Stimulated activated CD4-positive, alpha-beta T cell treated with anti-CD3 and anti-CD28 coated beads, Interleukin-1b, Interleukin-23, amount 100 ng/mL, for 48 hours (primary cell): ENCODE results near the gene CYP4Z1.
"Not testable (repeated sequence)": the region's sequence is repeated elsewhere in the genome, so short reads cannot be mapped to it uniquely, and the experiment has no call there.

Source experiments
- DNase-seq: peaks from one replicate; pipeline ENCODE4 v3.0.0-alpha.2; 2020

Gene CYP4Z1

DNA sequence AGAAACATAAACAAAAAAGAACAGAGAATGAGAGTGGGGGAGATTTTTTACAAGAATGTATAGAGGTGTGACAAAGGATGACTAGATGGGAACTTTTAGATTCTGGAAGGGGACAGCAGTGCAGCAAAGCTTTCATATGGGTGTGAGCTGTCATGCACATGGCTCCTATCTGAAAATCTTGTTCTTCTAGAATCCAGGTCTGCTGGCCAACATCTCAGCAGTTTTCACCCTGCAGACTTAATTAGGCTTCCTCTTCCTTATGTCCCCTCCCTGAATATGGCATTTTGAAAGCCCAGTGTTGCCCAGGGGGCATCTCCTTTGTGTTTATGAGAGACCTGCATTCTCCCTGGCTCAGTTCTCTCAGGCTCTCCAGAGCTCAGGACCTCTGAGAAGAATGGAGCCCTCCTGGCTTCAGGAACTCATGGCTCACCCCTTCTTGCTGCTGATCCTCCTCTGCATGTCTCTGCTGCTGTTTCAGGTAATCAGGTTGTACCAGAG, at the start of gene CYP4Z1:
Gene CYP4Z1, plus strand, starts transcription at position 135 of the 498 bp plus-strand sequence. Its CDS starts 260 bp downstream, at position 395.
- DNase-seq, result no peak

DNA sequence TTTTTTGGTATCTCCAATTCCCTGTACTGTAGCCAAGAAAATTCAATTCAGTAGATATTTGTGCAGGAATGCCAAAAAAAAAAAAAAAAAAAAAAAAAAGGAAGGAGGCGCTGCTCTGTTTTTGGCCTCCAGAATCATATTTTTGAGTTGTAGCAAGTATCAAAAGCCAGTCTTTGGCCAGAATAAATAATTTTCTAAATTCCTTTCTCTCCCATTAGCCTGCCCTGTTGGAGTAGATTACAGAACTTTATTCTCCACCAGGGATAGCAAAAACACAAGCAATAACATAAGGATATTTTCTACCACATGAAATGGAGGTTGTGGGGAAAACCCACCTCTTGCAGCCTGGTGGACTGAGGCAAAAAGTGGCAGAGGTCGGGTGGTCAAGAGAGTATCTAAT, 46.0 kb upstream of the CYP4Z1 start:
- DNase-seq, result no peak

- no peak for DNase-seq
Measured at GRCh38 chr1:47023268-47024140, 43.5 kb upstream of the CYP4Z1 start, which contains the start of gene CYP4X1. TSS of gene CYP4X1 (plus strand) at chr1:47023669. CDS start at chr1:47023818, 149 bp downstream.

DNA sequence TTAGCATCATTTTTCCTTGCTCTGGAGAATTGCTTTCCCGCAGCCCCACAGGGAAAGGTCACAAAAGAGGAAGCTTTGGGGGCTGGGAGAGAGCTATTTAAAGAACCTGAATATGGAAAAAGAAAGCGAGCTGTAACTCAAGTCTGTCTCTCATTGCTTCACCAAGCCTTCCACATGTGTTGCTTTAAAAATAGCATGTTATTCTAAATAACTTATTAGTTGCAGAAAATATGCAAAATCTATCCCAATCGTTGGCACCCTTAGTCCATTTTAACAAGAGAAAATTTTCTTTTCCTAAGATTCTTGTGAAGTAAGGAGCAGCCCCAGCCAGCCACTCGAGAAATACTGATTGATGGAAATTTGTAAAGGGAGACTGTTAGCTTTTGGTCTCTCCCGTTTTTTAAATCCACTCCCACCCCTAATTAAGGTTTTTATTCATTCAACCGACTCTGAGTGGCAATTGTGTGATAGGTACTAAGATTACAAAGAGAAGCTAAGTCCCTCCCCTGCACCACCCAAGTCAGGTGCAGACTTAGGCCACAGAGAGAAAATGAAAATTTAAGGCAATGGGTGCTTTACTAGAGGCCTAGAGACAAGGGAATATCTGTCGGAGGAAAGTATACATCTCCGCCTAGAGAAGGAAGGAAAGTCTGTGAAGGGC, 42.8 kb upstream of the CYP4Z1 start:
- no peak for DNase-seq

DNA sequence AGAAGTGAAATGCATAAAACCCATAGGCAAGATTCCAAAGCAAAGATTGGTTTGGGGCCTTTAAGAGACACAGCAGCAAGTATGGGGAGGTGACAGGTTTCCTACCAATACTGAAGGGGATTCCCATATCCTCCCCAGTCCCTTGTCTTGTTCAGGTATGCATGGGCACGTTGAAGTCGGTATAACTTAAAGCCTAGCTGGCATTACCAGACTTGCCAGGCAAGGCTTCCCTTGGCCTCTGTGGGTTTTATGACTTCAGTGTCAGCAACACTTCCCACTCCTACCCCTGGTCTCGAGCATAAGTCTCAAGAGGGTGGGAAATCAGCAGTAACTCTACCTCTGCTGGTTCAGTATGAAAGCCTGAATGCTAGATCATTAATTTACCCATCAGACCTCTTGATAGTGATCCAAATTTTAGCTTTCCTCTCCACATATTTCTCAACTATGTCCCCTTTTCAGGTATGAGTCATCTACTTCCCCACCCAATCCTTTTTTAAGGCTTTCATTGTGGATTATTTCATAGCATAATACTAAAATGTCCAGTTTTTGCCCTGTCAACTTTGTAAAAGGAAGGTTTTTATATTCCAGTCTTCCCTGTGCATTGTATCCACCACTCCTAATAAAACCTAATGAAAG, 36.7 kb upstream of the CYP4Z1 start:
- no peak for DNase-seq

- no peak for DNase-seq
Measured at GRCh38 chr1:47031059-47031458, 36.0 kb upstream of the CYP4Z1 start.

- DNase-seq, result no peak
Measured at GRCh38 chr1:47031585-47031984, 35.4 kb upstream of the CYP4Z1 start.

DNA sequence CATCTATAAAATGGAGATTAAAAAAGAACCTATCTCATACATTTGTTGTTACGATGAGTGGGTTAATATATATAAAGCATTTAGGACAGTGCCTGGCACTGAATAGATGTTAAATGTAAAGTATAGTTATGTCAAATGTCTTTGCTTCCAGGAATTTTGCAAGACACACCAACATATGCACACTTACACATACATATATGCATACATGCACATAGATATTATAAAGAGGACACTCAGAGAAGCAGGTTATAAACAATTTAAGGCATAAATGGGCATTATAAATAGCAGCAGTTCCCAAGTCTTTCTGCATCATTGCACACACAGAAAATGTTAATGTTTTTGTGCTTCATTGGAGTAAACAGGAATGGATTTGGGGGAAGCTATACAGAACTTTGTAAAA, 30.3 kb upstream of the CYP4Z1 start:
- no peak for DNase-seq

DNA sequence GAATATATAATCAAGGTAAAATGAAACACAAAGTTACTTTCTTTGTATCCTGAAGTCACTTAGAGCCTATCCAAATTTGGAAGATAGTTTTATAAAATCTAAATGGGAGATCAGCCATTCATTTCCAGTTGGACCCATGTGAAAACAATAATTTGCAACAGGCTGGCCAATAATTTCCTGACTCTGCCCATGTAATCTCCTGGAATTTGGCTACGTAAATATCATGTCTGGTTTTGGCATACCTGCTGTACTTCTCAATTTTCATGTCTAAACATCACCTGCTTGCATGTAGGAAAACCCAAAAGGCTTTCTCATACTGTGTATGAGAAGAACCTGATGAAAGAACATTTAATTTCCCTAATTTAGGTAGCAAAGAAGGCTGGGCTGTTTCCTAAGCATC, 7.7 kb upstream of the CYP4Z1 start:
- DNase-seq, result no peak

DNA sequence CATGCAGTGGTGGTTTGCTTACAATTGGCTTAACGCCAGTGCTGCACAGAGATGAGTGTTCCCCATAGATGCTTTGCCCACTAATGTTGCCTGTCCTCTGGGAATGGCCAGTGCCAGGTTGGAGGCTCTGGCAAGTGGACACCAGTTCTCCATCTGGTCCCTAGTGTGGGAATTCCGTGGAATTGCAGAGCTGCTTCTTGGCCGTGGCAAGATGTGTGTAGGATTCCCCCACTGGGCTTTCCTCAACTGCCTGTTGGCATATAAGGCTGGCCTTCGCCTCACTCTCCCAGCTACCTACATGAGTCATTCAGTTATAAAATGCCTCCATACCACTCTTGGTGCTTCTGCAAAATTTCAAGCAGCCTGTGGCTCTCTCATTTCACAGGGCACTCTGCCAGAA, 2.0 kb downstream of the CYP4Z1 start:
- not testable (repeated sequence) for DNase-seq

GRCh38 chr1:47069509-47069908, 2.5 kb downstream of the CYP4Z1 start:
- DNase-seq, result not testable (repeated sequence)

DNA sequence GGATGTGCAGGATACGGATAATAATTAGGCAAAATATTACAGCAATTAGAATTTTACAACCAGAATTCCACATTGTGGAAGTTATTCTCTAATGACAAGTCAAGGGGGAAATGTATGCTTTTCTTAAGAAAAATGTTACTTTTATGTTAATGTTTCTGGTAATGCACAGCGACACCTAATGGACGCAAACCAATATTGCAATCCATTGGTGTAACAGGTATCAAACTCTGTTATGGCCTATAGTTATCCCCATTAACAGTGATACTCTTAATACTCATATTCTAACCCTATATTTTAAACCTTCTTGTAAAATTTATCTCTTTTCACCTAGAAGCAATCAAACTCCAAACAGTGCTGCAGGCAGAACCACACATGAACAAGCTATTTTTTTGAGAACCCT, 22.3 kb downstream of the CYP4Z1 start:
- peak; percentile 24 for DNase-seq

- not testable (repeated sequence) for DNase-seq
Measured at GRCh38 chr1:47091476-47091875, 24.4 kb downstream of the CYP4Z1 start.

DNA sequence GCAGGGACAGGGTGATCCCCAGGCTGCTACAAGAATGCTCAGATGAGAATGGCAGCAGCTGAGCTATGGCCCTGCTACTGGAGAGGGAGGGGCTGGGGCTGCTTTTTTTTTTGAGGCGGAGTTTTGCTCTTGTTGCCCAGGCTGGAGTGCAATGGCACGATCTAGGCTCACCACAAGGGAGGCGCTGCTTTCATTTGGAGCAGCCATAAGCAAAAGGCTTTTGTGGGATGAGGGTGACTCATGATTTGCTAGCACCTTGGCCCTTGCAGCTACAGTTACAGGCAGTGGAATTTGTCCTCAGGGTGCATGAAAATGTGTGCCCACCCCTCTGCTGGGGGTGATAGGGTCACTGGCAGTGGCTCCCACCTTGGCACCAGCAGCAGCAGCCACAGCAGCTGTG, 37.8 kb downstream of the CYP4Z1 start:
- no peak for DNase-seq

DNA sequence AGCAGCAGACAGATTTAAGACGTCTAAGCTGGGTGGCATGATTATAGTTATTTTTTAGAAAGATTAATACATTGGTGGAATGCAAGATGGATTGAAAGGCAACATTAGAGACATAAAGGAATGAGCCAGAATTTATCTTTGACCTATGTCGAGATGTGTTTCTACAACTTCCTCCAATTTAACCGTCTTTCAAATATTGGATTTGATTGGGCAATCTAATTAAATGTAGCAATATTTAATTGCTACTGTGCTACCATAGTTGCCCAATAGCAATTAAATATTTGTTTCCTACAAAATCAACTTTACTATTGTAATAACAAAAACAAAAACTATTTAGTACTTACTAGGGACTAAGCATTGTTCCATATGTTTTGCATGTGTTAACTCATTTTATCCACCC, 39.8 kb downstream of the CYP4Z1 start:
- DNase-seq, result no peak

- not testable (repeated sequence) for DNase-seq
Measured at GRCh38 chr1:47107851-47108574, 41.0 kb downstream of the CYP4Z1 start.

- DNase-seq, result not testable (repeated sequence)
Measured at GRCh38 chr1:47109482-47109881, 42.5 kb downstream of the CYP4Z1 start.

DNA sequence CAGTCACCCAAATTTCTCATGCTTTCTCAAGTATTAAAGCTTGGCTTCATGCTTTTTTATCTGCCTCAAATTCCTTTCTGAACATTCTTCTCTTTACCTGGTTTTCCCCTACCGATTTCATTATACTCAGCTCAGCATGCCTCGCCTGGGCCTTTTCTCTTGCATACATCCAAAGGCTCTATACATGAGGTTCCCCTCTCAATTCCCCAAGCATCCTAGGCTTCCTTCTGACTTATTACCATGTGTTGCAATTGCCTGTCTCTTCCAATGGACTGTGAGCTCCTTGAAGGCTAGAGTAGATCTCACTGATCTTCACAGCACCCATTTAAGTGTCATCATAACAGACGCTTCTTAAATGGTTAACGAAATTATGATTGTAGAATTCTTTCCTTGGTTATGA, 46.1 kb downstream of the CYP4Z1 start:
- no peak for DNase-seq

DNA sequence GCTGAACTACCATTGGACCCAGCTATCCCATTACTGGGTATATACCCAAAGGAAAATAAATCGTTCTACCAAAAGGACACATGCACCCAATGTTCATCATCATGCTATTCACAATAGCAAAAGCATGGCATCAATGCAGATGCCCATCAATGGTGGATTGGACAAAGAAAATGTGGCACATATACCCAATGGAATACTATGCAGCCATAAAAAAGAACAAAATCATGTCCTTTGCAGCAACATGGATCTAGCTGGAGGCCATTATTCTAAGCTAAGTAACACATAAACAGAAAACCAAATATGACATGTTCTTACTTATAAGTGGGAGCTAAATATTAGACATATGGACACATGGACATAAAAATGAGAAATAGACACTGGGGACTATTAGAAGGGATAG, 54.0 kb downstream of the CYP4Z1 start:
- not testable (repeated sequence) for DNase-seq

DNA sequence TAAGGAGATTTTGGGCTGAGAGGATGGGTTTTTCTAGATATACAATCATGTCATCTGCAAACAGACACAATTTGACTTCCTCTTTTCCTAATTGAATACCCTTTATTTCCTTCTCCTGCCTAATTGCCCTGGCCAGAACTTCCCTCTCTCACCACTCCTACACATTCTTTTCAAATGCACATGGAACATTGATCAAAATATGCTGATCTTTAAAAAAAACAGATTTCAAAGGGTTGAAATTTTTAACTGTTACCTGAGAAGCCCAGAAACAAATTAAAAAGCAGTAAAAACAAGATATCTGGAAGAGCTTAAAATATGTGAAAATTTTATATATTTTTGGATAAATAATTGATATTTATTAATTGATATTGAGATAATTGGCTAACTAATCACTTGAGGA, 57.8 kb downstream of the CYP4Z1 start:
- not testable (repeated sequence) for DNase-seq

- DNase-seq, result not testable (repeated sequence)
Measured at GRCh38 chr1:47126997-47127396, 60.0 kb downstream of the CYP4Z1 start.

GRCh38 chr1:47128221-47128620, 61.2 kb downstream of the CYP4Z1 start:
- no peak for DNase-seq

DNA sequence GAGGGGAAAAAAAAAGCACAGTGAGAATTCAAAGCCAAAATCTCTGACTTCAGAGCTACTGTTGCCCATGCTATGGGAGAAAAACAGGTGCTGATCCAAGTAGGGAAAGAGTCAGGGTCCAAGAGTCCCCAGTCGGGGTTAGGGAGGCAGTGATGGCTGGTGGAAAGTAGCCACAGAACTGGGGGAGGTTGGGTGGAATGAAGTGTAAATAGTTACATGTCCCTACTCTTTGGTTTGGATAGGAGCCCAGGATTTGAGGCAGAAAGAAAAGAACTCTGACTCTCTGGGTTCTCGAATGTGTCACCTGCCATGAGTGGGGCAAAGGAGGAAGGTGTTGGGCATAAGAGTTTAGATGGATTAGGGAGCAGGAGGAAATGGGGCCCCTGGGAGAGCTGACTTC, 61.8 kb downstream of the CYP4Z1 start:
- DNase-seq, result not testable (repeated sequence)
